GM19397 (cell line): ENCODE data around the gene CEMIP2.

Experiments used
- ATAC-seq: cut with Tn5 transposase; IDR thresholded peaks from one replicate; pipeline ENCODE4 v1.9.1; 2021; ENCODE audit warnings: mild to moderate bottlenecking, moderate library complexity; ENCODE audit not compliant: unreplicated experiment

CEMIP2 gene

GRCh38 chr9:71752928-71753327 lies 15.4 kb downstream of the CEMIP2 start:
- ATAC-seq, result no peak

DNA sequence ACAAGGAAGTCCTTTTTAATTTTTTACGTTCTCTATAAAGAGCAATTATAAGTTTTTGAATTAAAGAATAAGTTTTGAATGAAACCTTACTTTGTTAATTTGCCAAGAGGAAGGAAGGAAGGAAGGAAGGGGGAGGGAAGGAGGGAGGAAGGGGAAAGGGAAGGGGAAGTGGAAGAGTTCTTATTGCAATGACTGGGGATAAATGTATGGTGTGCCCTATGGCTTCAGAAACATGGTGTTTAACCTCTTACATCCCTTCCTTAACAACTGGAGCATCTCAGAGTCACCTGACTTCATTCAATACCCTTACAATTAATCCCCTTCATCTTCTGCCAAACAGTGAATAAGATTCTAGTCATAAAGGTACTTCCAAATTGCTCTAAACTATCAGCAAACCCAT lies 16.0 kb downstream of the CEMIP2 start:
- ATAC-seq, result no peak

GRCh38 chr9:71748280-71748743 lies 20.0 kb downstream of the CEMIP2 start:
- no peak for ATAC-seq

GRCh38 chr9:71747576-71747975 lies 20.7 kb downstream of the CEMIP2 start:
- ATAC-seq, result no peak

DNA sequence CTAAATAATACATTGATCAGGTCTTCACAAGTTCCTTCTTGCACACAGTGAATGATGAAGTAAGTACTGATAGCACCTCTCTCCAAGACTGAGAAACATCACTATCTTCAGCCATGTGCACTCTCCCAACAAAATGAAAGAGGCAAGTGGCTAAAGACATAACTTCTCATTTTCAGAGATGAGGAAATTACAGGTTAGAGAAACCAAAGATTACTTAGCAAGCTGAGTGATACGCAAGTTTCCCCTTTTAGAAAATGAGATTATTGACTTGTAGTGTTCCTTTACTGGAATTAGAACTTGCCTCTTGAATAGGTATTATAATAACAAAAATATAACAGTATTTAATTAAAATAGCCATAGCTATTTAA lies 21.6 kb downstream of the CEMIP2 start:
- ATAC-seq, result no peak

DNA sequence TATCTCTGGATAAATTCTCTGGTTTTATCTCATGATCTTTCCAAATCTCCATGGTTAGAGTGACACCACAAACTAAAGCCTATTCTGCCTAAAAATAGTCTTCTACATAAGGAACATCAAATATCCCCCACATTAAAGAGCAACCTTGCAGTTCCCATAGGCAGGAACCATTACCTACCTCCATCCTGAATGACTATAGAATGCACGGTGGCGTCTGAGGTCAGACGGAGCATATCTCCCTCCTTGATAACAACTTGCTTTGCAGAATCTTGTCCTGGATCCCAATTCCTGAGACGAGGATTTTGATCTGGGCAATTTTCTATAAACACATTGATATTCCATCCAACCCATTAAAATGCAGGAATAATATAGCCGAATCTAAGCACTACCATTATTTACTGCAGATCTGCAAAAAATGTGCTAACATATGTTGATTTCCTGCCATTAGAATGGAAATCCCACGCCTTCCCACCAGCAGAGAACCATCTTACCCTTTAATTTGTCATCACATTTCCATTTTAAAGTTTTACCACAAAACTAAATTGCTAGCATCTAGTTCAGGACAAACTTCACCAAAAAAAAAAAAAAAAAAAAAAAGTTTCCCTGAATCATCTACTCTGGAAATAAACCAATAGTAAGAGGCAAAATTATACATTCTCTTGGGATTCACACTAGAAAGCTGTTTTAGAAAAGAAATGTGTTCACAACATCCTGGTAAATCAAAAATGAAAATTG lies 22.1 kb downstream of the CEMIP2 start:
- ATAC-seq, result no peak

DNA sequence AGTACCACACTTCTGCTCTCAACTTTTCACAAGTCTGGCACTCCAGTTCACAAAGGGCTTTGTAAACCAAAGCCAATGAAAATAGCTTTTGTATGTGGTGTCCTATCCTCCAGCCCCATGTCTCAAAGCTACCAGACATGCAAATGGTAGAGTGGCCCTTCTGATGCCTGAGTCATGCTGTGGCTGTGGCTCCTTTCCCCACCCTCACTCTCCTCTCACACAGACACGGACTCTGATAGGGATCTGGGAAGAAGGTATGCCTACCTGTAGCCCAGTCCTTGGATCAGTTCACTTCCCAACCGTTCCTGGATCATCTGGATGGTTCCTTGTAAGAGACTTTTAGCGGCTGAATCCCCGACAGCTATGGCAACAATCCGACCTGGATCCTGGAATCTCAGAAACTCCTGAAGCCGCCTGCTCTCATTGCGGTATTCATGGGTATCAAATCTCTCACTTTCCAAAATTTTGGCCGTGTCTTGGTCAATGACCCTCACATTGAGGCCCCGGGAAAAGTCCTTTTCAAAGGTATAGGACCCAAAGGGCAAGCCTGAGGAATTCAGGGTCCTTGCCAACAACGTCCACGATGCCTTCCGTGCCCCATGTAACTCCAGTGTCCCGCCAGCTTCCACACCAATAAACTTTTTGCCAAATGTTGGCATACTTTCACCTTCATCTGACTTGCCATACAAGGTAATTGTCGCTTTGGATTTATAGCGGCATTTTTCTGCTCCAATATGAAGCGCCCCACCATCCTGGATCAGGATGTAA lies 23.4 kb downstream of the CEMIP2 start:
- no peak for ATAC-seq

DNA sequence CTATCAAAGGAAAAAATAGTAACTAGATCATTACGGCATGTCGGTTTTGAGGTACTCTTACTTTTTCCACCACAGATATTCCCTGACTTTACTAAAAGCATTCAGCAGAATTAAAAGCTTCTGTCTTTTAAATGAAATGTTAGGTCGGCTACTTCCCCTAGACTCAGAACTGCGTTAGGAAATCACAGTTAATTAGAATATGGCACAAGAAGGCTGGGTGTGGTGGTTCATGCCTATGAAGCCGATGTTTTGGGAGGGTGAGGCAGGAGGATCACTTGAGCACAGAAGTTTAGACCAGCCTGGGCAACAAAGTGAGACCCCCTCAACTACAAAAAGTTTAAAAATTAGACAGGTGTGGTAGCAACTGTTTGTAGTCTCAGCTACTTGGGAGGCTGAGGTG lies 24.4 kb downstream of the CEMIP2 start:
- ATAC-seq, result no peak

- no peak for ATAC-seq
Measured at GRCh38 chr9:71743217-71743705, 25.1 kb downstream of the CEMIP2 start.

- ATAC-seq, result no peak
Measured at GRCh38 chr9:71742703-71743102, 25.6 kb downstream of the CEMIP2 start.

- ATAC-seq, result no peak
Measured at GRCh38 chr9:71741926-71742648, 26.2 kb downstream of the CEMIP2 start.

DNA sequence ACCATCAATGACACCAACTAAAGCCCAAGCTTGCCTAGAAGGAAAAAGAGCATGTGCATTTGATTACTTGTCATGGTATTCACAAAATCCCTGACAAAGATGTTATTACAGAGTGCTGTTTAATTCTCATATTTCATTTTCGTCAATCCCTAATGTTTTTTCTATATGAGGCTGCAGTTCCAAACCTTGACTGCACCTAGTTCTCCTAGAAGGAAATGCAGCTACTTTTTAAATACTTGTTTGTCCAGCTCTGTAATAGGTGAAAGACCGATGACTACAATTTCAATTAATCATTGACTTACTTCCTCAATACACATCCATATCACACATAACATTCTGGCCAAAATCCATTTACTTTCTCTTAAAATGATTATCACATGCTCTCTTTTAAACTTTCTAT lies 28.1 kb downstream of the CEMIP2 start:
- no peak for ATAC-seq

GRCh38 chr9:71737455-71737854 lies 30.9 kb downstream of the CEMIP2 start:
- ATAC-seq, result no peak

DNA sequence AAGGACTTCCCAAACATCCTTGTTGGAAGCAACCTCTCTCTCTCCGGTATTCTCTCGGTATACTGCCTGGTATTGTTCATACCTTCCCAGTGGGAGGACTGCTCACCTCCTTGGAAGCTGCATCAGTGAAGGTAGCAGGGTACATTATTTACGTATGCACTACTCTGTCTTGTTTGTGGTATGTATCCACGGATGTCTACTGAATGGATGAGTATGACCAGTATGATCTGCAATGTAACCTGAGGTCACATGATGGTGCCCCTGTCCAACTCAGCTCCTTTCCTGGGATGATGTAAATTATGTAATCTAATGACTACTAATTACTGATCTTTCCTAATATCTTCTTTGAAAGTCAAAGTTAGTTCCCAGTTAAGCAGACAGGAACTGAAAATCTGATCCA lies 32.1 kb downstream of the CEMIP2 start:
- ATAC-seq, result no peak

DNA sequence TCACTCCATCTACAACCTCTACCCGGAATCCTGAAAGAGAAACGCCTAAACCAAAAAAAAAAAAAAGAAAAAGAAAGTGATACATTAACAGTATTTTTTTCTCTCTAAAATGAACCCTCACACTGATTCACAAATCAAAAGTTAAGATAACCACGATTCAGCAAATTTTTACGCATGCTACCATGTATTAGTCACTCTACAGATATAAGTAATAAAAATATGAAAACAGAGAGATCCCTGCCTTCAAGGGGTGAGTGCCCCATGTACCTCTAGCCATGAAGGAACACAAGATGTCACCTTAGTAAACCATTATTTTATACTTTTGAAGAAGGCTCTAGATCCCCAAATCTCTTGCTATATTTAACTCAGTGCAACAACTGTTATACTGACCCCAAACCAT lies 33.4 kb downstream of the CEMIP2 start:
- ATAC-seq, result no peak

GRCh38 chr9:71733176-71733575 lies 35.1 kb downstream of the CEMIP2 start:
- ATAC-seq, result no peak

DNA sequence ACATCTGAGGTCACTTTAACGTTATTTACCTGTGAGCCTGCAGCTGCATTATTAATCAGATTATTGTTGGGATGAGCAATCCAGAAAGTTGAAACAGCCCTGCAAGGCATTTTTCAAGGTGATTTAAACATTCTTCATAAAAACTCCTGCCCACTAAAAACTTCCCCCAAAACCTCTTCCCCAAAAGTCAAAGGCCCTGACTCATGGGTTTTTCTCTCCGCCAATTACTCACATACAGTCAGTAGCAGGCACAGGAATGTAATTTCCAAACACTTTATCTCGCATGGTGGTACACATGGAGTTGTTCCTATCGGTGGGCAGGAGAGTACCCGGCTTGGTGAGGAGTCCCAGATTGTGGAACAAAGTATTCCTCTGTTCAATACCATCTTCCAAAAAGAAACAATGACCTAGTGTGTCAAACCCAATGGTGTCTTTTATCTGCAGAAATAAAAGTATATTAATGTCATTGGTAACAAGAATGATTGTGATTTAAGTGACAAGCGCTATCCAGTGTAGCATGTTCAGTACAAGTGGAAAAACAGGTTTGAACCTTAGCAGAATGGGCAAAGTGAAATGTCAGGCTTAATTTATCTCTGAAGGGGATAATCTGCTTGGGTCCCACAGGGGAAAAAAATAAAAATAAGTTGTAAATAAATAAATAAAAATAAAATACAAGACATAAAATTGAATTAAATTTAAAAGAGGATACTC lies 38.3 kb downstream of the CEMIP2 start:
- no peak for ATAC-seq

DNA sequence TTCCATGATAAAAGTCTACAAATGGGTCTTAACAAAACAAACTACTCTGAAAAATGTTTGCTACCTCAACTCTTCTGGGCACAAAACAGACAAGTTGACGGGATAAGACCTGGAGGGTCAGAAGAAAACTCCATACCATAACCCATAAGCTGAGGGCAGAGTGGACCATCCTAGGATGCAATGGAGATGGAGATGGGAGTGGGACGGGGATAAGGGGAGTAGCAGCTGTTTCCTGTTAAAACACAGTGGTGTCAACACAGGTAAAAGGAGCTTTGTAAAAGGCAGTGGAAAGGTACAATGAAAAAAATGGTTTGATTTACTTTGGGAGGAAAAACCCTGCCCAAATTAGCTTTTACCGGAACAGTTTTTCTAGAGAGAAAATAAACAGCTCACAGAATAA lies 41.6 kb downstream of the CEMIP2 start:
- ATAC-seq, result no peak

- ATAC-seq, result no peak
Measured at GRCh38 chr9:71725590-71726338, 42.5 kb downstream of the CEMIP2 start.

- ATAC-seq, result no peak
Measured at GRCh38 chr9:71721855-71722254, 46.5 kb downstream of the CEMIP2 start.
